Transverse colon (tissue), 4 donors: ENCODE measurements around the gene LARP6.
"Not testable (repeated sequence)": the region's sequence is repeated elsewhere in the genome, so short reads cannot be mapped to it uniquely, and the experiment has no call there.

Experiments used
- CTCF ChIP-seq, 5 experiments: fragments of 200-600 bp in 3 of 5; fragments of 450-650 bp in 2 of 5; sonication (generic) in 3 of 5; IDR thresholded peaks; 1 replicate in 2 of 5; 2 replicates in 3 of 5; pipeline ENCODE4 v1.5.1; 2016 to 2017; ENCODE audit warnings: antibody characterized with exemption in 5 of 5, inconsistent platforms in 3 of 5, mild to moderate bottlenecking in 2 of 5, moderate library complexity in 1 of 5
- POLR2A ChIP-seq: fragments of 450-650 bp; IDR thresholded peaks from one replicate; pipeline ENCODE4 v1.6.1; 2016; ENCODE audit warnings: antibody characterized with exemption, mild to moderate bottlenecking, moderate library complexity
- POLR2AphosphoS5 ChIP-seq, 3 donors: sonication (generic); formaldehyde crosslinking; IDR thresholded peaks; one replicate each; pipeline ENCODE4 v1.6.1; 2016; ENCODE audit warnings: antibody characterized with exemption in 3 of 3

GRCh38 chr15:70871490-70871889 is 17.5 kb upstream of the LARP6 start:
- not testable (repeated sequence) for TF ChIP-seq CTCF (IDR thresholded peaks at IDR 0.05); POLR2AphosphoS5 (IDR thresholded peaks at IDR 0.05); POLR2A
